ENCODE results near the gene MEIOC. TPM values are rescaled to one million over a fixed set of nuclear protein-coding genes. Genes with fewer than 3 reads are reported as not detected.
"Not testable (repeated sequence)": the region's sequence is repeated elsewhere in the genome, so short reads cannot be mapped to it uniquely, and the experiment has no call there.

MEIOC gene
- total and polyA plus RNA-seq, 2 donors from 2014 or later = 0.26 to 0.28 TPM

GRCh38 chr17:44633998-44634397 is 22.3 kb upstream of the MEIOC start:
- no peak for DNase-seq
- TF ChIP-seq, protein P1, sequence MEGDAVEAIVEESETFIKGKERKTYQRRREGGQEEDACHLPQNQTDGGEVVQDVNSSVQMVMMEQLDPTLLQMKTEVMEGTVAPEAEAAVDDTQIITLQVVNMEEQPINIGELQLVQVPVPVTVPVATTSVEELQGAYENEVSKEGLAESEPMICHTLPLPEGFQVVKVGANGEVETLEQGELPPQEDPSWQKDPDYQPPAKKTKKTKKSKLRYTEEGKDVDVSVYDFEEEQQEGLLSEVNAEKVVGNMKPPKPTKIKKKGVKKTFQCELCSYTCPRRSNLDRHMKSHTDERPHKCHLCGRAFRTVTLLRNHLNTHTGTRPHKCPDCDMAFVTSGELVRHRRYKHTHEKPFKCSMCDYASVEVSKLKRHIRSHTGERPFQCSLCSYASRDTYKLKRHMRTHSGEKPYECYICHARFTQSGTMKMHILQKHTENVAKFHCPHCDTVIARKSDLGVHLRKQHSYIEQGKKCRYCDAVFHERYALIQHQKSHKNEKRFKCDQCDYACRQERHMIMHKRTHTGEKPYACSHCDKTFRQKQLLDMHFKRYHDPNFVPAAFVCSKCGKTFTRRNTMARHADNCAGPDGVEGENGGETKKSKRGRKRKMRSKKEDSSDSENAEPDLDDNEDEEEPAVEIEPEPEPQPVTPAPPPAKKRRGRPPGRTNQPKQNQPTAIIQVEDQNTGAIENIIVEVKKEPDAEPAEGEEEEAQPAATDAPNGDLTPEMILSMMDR (IDR thresholded peaks at IDR 0.05; ENCODE audit: borderline replicate concordance, extremely low read depth, insufficient read depth) = no peak
- FAIRE-seq = no peak
- Histone ChIP-seq H3K4me1 (ENCODE audit: control insufficient read depth in 2 of 3, insufficient read depth in 2 of 3, low read depth in 1 of 3, low read length in 3 of 3) (peaks cover 0 to under 1% (median 0%) of the 10 kb centered on the region in 3 donors), H3K36me3 (ENCODE audit: control insufficient read depth in 2 of 3, insufficient read depth in 3 of 3, low read length in 3 of 3) (no peaks in the 10 kb centered on the region), H3K4me3 (ENCODE audit: low read length in 3 of 3) (no peak overlapping the region), H3K9me3 (ENCODE audit: control insufficient read depth in 2 of 3, insufficient read depth in 1 of 3, low read length in 3 of 3) (no peaks in the 10 kb centered on the region), H3K9ac (ENCODE audit: low read length in 3 of 3) (no peak overlapping the region), H3K27me3 (ENCODE audit: control insufficient read depth, insufficient read depth, low read length) (no peaks in the 10 kb centered on the region), H3K27ac (ENCODE audit: low read depth in 2 of 2, low read length in 2 of 2) (no peak overlapping the region)
- intact Hi-C loops (cut with DNase I) = no loop called here

GRCh38 chr17:44634401-44634800 is 21.9 kb upstream of the MEIOC start:
- not testable (repeated sequence) for DNase-seq; H3K27ac ChIP-seq (ENCODE audit: low read depth in 2 of 2, low read length in 2 of 2)

GRCh38 chr17:44636562-44636961 is 19.7 kb upstream of the MEIOC start:
- Histone ChIP-seq H3K27ac (ENCODE audit: low read depth in 2 of 2, low read length in 2 of 2) (no peak overlapping the region), H3K4me1 (ENCODE audit: control insufficient read depth in 2 of 3, insufficient read depth in 2 of 3, low read depth in 1 of 3, low read length in 3 of 3) (no peaks in the 10 kb centered on the region), H3K9ac (ENCODE audit: low read length in 3 of 3) (no peak overlapping the region), H3K36me3 (ENCODE audit: control insufficient read depth in 2 of 3, insufficient read depth in 3 of 3, low read length in 3 of 3) (no peaks in the 10 kb centered on the region), H3K9me3 (ENCODE audit: control insufficient read depth in 2 of 3, insufficient read depth in 1 of 3, low read length in 3 of 3) (no peaks in the 10 kb centered on the region), H3K27me3 (ENCODE audit: control insufficient read depth, insufficient read depth, low read length) (no peaks in the 10 kb centered on the region), H3K4me3 (ENCODE audit: low read length in 3 of 3) (no peak overlapping the region)
- intact Hi-C loops (cut with DNase I) = no loop called here
- FAIRE-seq = peak; percentile 75
- DNase-seq = peak in 2 of 5 donors; percentile 65 to 68
- TF ChIP-seq, protein P1 (IDR thresholded peaks at IDR 0.05; ENCODE audit: borderline replicate concordance, extremely low read depth, insufficient read depth) = peak; percentile 33

More at GRCh38 chr17:44634401-44634800, 21.9 kb upstream of the MEIOC start:
- H3K36me3 ChIP-seq (ENCODE audit: control insufficient read depth in 2 of 3, insufficient read depth in 3 of 3, low read length in 3 of 3); H3K4me1 ChIP-seq (ENCODE audit: control insufficient read depth in 2 of 3, insufficient read depth in 2 of 3, low read depth in 1 of 3, low read length in 3 of 3); H3K9ac ChIP-seq (ENCODE audit: low read length in 3 of 3); H3K27me3 ChIP-seq (ENCODE audit: control insufficient read depth, insufficient read depth, low read length); H3K4me3 ChIP-seq (ENCODE audit: low read length in 3 of 3); intact Hi-C loops (cut with DNase I); FAIRE-seq; H3K9me3 ChIP-seq (ENCODE audit: control insufficient read depth in 2 of 3, insufficient read depth in 1 of 3, low read length in 3 of 3): not testable (repeated sequence)

DNA sequence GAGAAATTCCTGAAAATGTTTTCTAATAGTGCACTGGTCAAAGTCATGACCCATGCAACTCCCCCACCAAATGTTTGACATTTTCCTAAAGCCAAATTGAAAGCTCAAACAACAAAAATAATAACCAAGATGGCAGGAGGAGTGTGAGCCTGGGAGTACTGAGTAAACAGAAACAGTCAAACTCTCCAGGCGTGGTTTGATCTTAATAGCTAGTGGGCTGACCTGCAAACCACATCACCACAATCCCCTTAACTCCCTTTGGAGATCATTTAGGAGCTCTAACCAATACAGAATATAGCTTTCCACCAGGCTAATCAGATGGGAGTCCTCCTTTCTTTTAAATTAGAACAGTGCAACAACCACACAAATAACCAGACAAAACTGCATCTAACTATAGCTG is 19.2 kb upstream of the MEIOC start:
- Histone ChIP-seq H3K4me1 (ENCODE audit: control insufficient read depth in 2 of 3, insufficient read depth in 2 of 3, low read depth in 1 of 3, low read length in 3 of 3) (no peaks in the 10 kb centered on the region), H3K9me3 (ENCODE audit: control insufficient read depth in 2 of 3, insufficient read depth in 1 of 3, low read length in 3 of 3) (no peaks in the 10 kb centered on the region), H3K27me3 (ENCODE audit: control insufficient read depth, insufficient read depth, low read length) (no peaks in the 10 kb centered on the region), H3K4me3 (ENCODE audit: low read length in 3 of 3) (no peak overlapping the region), H3K36me3 (ENCODE audit: control insufficient read depth in 2 of 3, insufficient read depth in 3 of 3, low read length in 3 of 3) (no peaks in the 10 kb centered on the region), H3K9ac (ENCODE audit: low read length in 3 of 3) (no peak overlapping the region), H3K27ac (ENCODE audit: low read depth in 2 of 2, low read length in 2 of 2) (no peak overlapping the region)
- TF ChIP-seq, protein P1 (IDR thresholded peaks at IDR 0.05; ENCODE audit: borderline replicate concordance, extremely low read depth, insufficient read depth) = no peak
- FAIRE-seq (no peak), DNase-seq (no peak)
- intact Hi-C loops (cut with DNase I) = no loop called here
